Upper lobe of left lung (tissue), 4 donors: ENCODE measurements around the gene ATG4C.

Experiments
- POLR2A ChIP-seq, 4 donors: fragments of 450-650 bp; IDR thresholded peaks; one replicate each; pipeline ENCODE4 v1.5.1; 2016 to 2017; ENCODE audit warnings: antibody characterized with exemption in 4 of 4, mild to moderate bottlenecking in 2 of 4
- TF ChIP-seq, protein P1 (sequence below), 6 experiments: fragments of 450-650 bp in 4 of 6; fragments of 200-600 bp in 2 of 6; sonication (generic) in 2 of 6; IDR thresholded peaks; one replicate each; pipeline ENCODE4 v1.5.1; 2016 to 2019; ENCODE audit warnings: antibody characterized with exemption in 6 of 6

DNA sequence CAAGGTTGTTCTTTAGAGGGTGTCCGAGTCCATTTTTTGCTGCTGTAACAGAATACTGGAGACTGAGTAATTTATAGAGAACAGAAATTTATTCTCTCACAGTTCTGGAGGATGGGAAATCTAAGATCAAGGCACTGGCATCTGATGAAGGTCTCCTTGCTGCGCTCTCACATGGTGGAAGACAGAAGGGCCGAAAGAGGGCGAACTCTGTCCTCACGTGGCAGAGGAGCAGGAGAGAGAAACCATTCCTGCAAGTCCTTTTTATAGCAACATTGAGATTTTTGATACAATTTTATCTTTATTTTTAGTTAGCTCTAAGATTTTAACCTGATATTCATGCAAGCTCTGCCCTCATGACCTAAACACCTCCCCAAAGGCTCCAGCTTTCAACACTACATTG, 48.3 kb downstream of the ATG4C start:
- TF ChIP-seq, protein P1, sequence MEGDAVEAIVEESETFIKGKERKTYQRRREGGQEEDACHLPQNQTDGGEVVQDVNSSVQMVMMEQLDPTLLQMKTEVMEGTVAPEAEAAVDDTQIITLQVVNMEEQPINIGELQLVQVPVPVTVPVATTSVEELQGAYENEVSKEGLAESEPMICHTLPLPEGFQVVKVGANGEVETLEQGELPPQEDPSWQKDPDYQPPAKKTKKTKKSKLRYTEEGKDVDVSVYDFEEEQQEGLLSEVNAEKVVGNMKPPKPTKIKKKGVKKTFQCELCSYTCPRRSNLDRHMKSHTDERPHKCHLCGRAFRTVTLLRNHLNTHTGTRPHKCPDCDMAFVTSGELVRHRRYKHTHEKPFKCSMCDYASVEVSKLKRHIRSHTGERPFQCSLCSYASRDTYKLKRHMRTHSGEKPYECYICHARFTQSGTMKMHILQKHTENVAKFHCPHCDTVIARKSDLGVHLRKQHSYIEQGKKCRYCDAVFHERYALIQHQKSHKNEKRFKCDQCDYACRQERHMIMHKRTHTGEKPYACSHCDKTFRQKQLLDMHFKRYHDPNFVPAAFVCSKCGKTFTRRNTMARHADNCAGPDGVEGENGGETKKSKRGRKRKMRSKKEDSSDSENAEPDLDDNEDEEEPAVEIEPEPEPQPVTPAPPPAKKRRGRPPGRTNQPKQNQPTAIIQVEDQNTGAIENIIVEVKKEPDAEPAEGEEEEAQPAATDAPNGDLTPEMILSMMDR (IDR thresholded peaks at IDR 0.05) = no peak
- no peak for TF ChIP-seq POLR2A (IDR thresholded peaks at IDR 0.05)
